Fibroblast of mammary gland (primary cell): ENCODE results near the gene NECAB2.

ENCODE experiments used
- DNase-seq: peaks from one replicate; pipeline ENCODE4 v3.0.0-alpha.2; 2010; ENCODE audit warnings: low read depth
- H3K4me3 ChIP-seq: 2 replicates; pipeline ENCODE4 v1.5.1; 2011; ENCODE audit warnings: low read depth, mild to moderate bottlenecking, low read length, moderate library complexity; ENCODE audit not compliant: control insufficient read depth
- TF ChIP-seq, protein P1 (sequence below): conservative IDR thresholded peaks from 2 replicates; pipeline ENCODE4 v1.5.1; 2011; ENCODE audit warnings: low read depth, low read length, inconsistent platforms; ENCODE audit not compliant: control insufficient read depth, insufficient read depth

Gene NECAB2

DNA sequence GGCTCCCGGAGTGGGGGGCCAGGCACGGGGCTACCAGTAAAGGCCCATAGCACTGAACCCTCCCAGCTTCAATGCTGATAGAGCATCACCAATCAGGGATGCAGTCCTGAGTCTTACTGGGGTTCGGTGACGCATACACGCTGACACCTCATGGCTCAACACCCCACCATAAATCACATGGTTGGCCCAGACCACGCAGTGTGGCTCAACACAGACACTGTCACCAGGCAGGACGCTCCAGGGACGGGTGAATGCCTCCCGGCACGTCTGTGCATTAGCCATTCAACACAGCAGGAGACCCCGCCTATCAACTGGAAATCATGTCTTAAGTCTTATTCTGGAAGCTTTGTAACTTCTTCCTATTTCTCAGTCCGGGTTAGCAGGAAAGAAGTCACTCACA is 35.0 kb downstream of the NECAB2 start:
- no peak for DNase-seq

GRCh38 chr16:84004442-84004841 is 36.4 kb downstream of the NECAB2 start:
- H3K4me3 ChIP-seq: no peak overlapping the region
- no peak for DNase-seq
- TF ChIP-seq, protein P1, sequence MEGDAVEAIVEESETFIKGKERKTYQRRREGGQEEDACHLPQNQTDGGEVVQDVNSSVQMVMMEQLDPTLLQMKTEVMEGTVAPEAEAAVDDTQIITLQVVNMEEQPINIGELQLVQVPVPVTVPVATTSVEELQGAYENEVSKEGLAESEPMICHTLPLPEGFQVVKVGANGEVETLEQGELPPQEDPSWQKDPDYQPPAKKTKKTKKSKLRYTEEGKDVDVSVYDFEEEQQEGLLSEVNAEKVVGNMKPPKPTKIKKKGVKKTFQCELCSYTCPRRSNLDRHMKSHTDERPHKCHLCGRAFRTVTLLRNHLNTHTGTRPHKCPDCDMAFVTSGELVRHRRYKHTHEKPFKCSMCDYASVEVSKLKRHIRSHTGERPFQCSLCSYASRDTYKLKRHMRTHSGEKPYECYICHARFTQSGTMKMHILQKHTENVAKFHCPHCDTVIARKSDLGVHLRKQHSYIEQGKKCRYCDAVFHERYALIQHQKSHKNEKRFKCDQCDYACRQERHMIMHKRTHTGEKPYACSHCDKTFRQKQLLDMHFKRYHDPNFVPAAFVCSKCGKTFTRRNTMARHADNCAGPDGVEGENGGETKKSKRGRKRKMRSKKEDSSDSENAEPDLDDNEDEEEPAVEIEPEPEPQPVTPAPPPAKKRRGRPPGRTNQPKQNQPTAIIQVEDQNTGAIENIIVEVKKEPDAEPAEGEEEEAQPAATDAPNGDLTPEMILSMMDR: no peak

More for the DNA sequence above, 35.0 kb downstream of the NECAB2 start:
- H3K4me3 ChIP-seq: no peak overlapping the region
- TF ChIP-seq, protein P1: no peak

DNA sequence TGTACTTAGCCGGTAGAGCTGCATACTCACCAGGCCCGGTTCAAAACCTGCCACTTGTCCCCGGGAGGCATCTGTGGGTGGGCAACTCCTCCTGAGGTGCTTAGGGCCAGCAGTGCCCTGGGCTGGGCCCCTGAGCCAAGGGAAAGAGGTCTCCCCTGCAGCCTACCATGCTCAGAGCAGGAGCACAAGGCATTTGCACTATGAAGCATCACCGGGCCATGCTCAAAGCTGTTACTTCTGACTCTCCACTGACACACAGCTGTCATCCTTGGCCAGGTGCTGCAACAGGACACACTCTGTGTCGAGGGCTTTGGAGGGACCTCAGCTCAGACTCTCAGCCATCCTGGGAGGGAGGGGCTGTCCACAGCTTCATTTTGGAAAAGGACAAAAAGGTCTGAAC is 37.3 kb downstream of the NECAB2 start:
- TF ChIP-seq, protein P1: no peak
- no peak overlapping the region for H3K4me3 ChIP-seq
- DNase-seq: no peak

GRCh38 chr16:84007520-84007919 is 39.5 kb downstream of the NECAB2 start:
- no peak overlapping the region for H3K4me3 ChIP-seq
- TF ChIP-seq, protein P1: no peak
- DNase-seq: no peak

GRCh38 chr16:84007965-84008364 is 39.9 kb downstream of the NECAB2 start:
- TF ChIP-seq, protein P1: no peak
- no peak overlapping the region for H3K4me3 ChIP-seq
- DNase-seq: no peak

DNA sequence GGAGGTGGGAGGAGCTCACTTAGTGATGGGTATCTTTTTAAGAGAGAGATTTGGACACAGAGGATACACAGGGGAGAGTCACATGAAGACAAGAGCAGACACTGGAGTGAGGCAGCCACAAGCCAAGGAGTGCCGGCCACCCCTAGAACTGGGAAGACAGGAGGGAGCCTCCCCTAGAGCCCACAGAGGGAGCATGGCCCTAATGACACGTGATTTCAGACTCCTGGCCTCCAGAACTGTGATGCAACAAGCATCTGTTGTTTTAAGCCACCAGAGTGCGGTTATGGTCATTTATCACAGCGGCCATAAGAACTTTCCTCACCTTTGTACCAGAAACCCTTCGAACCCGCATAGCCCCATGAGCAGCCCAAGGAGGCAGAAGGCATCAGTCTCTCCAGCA is 41.2 kb downstream of the NECAB2 start:
- no peak overlapping the region for H3K4me3 ChIP-seq
- no peak for DNase-seq
- TF ChIP-seq, protein P1: no peak

DNA sequence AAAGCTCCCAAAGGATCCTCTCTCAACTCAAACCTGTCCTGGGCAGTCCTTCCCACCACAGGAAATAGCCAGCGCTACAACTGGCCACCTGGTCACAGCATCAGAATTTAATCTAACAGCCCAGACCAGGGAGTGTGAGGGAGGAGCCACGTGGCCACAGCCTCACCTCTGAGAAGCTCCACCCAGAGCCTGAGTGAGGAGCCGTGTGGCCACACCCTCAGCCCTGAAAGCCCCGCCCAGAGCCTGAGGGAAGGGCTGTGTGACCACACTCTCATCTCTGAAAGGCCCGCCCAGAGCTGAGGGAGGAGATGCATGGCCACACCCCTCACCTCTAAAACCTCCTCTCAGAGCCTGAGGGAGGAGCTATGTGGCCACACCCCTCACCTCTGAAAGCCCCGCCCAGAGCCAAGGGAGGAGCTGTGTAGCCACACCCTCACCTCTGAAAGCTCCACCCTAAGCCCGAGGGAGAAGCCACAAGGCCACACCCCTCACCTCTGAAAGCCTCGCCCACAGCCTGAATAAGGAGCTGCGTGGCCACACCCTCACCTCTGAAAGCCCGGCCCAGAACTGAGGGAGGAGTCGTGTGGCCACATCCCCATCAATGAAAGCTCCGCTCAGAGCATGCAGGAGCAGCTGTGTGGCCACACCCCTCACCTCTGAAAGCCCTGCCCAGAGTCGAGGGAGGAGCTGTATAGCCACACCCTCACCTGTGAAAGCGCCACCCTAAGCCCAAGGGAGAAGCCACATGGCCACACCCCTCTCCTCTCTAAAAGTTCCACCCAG is 45.9 kb downstream of the NECAB2 start:
- no peak overlapping the region for H3K4me3 ChIP-seq
- DNase-seq: peak; percentile 58
- TF ChIP-seq, protein P1: no peak
